SK-N-SH (cell line): Measurements from ENCODE around the gene CINP. TPM values are rescaled to one million over a fixed set of nuclear protein-coding genes. Genes with fewer than 3 reads are reported as not detected.

Experiments used
- CTCF ChIA-PET: fragments of 300-600, 350-600 bp; formaldehyde crosslinking; extraction: SDS; loops from one replicate; lab custom pipeline; 2021; lab: Yijun Ruan, JAX
- POLR2A ChIA-PET: fragments of 350-600 bp; sonication (Branson Sonifier 250); formaldehyde crosslinking; extraction: SDS; loops from one replicate; lab custom pipeline; 2020; ENCODE audit warnings: antibody characterized with exemption, inconsistent platforms; lab: Yijun Ruan, JAX
- DNase-seq: peaks from one replicate; pipeline ENCODE4 v3.0.0; 2012
- H2AFZ ChIP-seq: fragments of 200-600 bp; sonication (generic); 2 replicates; pipeline ENCODE4 v1.8.1; 2016; ENCODE audit warnings: antibody characterized with exemption, mild to moderate bottlenecking, low read depth
- H3F3A ChIP-seq: fragments of 200-600 bp; sonication (generic); replicated peaks from 2 replicates; pipeline ENCODE3; 2016; ENCODE audit warnings: antibody characterized with exemption, mild to moderate bottlenecking; ENCODE audit not compliant: insufficient read depth
- H3K27ac ChIP-seq, 2 experiments: fragments of 200-500 bp in 1 of 2; fragments of 200-600 bp in 1 of 2; sonication (Bioruptor generic) in 1 of 2; sonication (generic), shearing (Covaris generic) in 1 of 2; 2 replicates each; pipeline versions ENCODE4 v1.5.1 to v1.6.1; 2014 to 2016; ENCODE audit warnings: low read depth in 2 of 2, inconsistent platforms in 1 of 2, low read length in 1 of 2, mild to moderate bottlenecking in 1 of 2, mixed read lengths in 1 of 2
- H3K27me3 ChIP-seq: fragments of 200-600 bp; sonication (generic), shearing (Covaris generic); 2 replicates; pipeline ENCODE4 v1.6.1; 2016; ENCODE audit warnings: mixed run types; ENCODE audit not compliant: insufficient read depth
- H3K36me3 ChIP-seq, 2 experiments: fragments of 200-500 bp in 1 of 2; fragments of 200-600 bp in 1 of 2; sonication (Bioruptor generic) in 1 of 2; sonication (generic) in 1 of 2; replicated peaks in 1 of 2; 2 replicates each; pipeline versions ENCODE3 to v1.5.1; 2014 to 2016; ENCODE audit warnings: low read length in 1 of 2, mild to moderate bottlenecking in 1 of 2; ENCODE audit not compliant: insufficient read depth in 2 of 2, control insufficient read depth in 1 of 2
- H3K4me1 ChIP-seq, 2 experiments: fragments of 200-500 bp in 1 of 2; fragments of 200-600 bp in 1 of 2; sonication (Bioruptor generic) in 1 of 2; sonication (generic), shearing (Covaris generic) in 1 of 2; 2 replicates each; pipeline versions ENCODE4 v1.5.1 to v1.6.1; 2014 to 2016; ENCODE audit warnings: low read depth in 1 of 2, low read length in 1 of 2, mixed run types in 1 of 2; ENCODE audit not compliant: insufficient read depth in 2 of 2, control insufficient read depth in 1 of 2
- H3K4me2 ChIP-seq: fragments of 200-600 bp; sonication (generic), shearing (Covaris generic); 2 replicates; pipeline ENCODE4 v1.6.1; 2017; ENCODE audit warnings: mixed run types
- H3K4me3 ChIP-seq, 2 experiments: fragments of 200-500 bp in 1 of 2; fragments of 200-600 bp in 1 of 2; sonication (Bioruptor generic) in 1 of 2; sonication (generic), shearing (Covaris generic) in 1 of 2; 2 replicates each; pipeline versions ENCODE4 v1.5.1 to v1.8.1; 2014 to 2016; ENCODE audit warnings: low read depth in 2 of 2, inconsistent platforms in 1 of 2, low read length in 1 of 2, mild to moderate bottlenecking in 1 of 2, mixed read lengths in 1 of 2, moderate library complexity in 1 of 2
- H3K79me2 ChIP-seq: fragments of 200-600 bp; sonication (generic); 2 replicates; pipeline ENCODE4 v1.8.1; 2017; ENCODE audit warnings: mild to moderate bottlenecking; ENCODE audit not compliant: insufficient read depth
- H3K9ac ChIP-seq: fragments of 200-600 bp; sonication (generic); 2 replicates; pipeline ENCODE4 v1.6.1; 2017; ENCODE audit warnings: mixed run types
- H3K9me2 ChIP-seq: fragments of 200-600 bp; sonication (generic); 2 replicates; pipeline ENCODE4 v1.6.1; 2017; ENCODE audit warnings: mixed run types
- H3K9me3 ChIP-seq: fragments of 200-600 bp; sonication (generic); 2 replicates; pipeline ENCODE4 v1.6.1; 2017; ENCODE audit warnings: mixed run types, mild to moderate bottlenecking, moderate library complexity
- H4K20me1 ChIP-seq: fragments of 200-600 bp; sonication (generic); 2 replicates; pipeline ENCODE4 v1.6.1; 2017; ENCODE audit warnings: mild to moderate bottlenecking, mixed run types; ENCODE audit not compliant: insufficient read depth
- CHD2 ChIP-seq: fragments of 150-350 bp; IDR thresholded peaks from 2 replicates; pipeline ENCODE4 v1.6.1; 2018; ENCODE audit warnings: low read length; ENCODE audit not compliant: partially characterized antibody
- ELF1 ChIP-seq: IDR thresholded peaks from 2 replicates; pipeline ENCODE4 v1.4.0; 2012
- EP300 ChIP-seq, 2 experiments: IDR thresholded peaks; 2 replicates each; pipeline versions ENCODE4 v1.4.0 to v1.6.1; 2012; ENCODE audit warnings: borderline replicate concordance in 1 of 2, low read depth in 1 of 2, low read length in 1 of 2
- EZH2phosphoT487 ChIP-seq: fragments of 200-600 bp; sonication (generic); IDR thresholded peaks from 2 replicates; pipeline ENCODE4 v1.6.1; 2017; ENCODE audit warnings: low read depth, mixed run types, mild to moderate bottlenecking, antibody characterized with exemption, moderate library complexity, borderline replicate concordance
- FOXJ3 ChIP-seq: sonication (generic); formaldehyde crosslinking; IDR thresholded peaks from 2 replicates; pipeline ENCODE4 v1.5.1; 2020; ENCODE audit warnings: mild to moderate bottlenecking, missing genetic modification reagents
- FOXM1 ChIP-seq: IDR thresholded peaks from 2 replicates; pipeline ENCODE4 v1.4.0; 2012; ENCODE audit warnings: low read depth, mild to moderate bottlenecking
- GATA2 ChIP-seq: sonication (generic); formaldehyde crosslinking; IDR thresholded peaks from 2 replicates; pipeline ENCODE4 v1.5.0; 2020; ENCODE audit warnings: mild to moderate bottlenecking, missing genetic modification reagents
- JUND ChIP-seq: IDR thresholded peaks from 2 replicates; pipeline ENCODE4 v1.4.0; 2012
- MAX ChIP-seq: IDR thresholded peaks from 2 replicates; pipeline ENCODE4 v1.4.0; 2012; ENCODE audit warnings: low read depth
- MEF2A ChIP-seq: IDR thresholded peaks from 2 replicates; pipeline ENCODE4 v1.4.0; 2012; ENCODE audit warnings: low read depth, borderline replicate concordance
- NRF1 ChIP-seq: IDR thresholded peaks from 2 replicates; pipeline ENCODE4 v1.6.1; 2012; ENCODE audit warnings: low read depth, mild to moderate bottlenecking, low read length
- REST ChIP-seq: IDR thresholded peaks from 2 replicates; pipeline ENCODE4 v1.6.1; 2012; ENCODE audit warnings: mild to moderate bottlenecking, low read depth, low read length, moderate library complexity
- RXRA ChIP-seq: IDR thresholded peaks from 2 replicates; pipeline ENCODE4 v1.4.0; 2012; ENCODE audit warnings: low read depth, mild to moderate bottlenecking, borderline replicate concordance
- SIN3A ChIP-seq: IDR thresholded peaks from 2 replicates; pipeline ENCODE4 v1.6.1; 2012; ENCODE audit warnings: low read depth, mild to moderate bottlenecking, low read length, moderate library complexity, borderline replicate concordance
- SMC3 ChIP-seq: IDR thresholded peaks from 2 replicates; pipeline ENCODE4 v1.6.1; 2012; ENCODE audit warnings: low read depth, low read length, improper control_type of control experiment
- TAF1 ChIP-seq: IDR thresholded peaks from 2 replicates; pipeline ENCODE4 v1.6.1; 2012; ENCODE audit warnings: low read depth, mild to moderate bottlenecking, low read length, moderate library complexity, borderline replicate concordance
- TCF12 ChIP-seq: IDR thresholded peaks from 2 replicates; pipeline ENCODE4 v1.4.0; 2012
- USF1 ChIP-seq: IDR thresholded peaks from 2 replicates; pipeline ENCODE4 v1.4.0; 2012; ENCODE audit warnings: low read depth, borderline replicate concordance
- YY1 ChIP-seq: IDR thresholded peaks from 2 replicates; pipeline ENCODE4 v1.4.0; 2012; ENCODE audit warnings: low read depth, mild to moderate bottlenecking
- ZBTB33 ChIP-seq: IDR thresholded peaks from 2 replicates; pipeline ENCODE4 v1.4.0; 2012; ENCODE audit warnings: low read depth, borderline replicate concordance
- WGBS: methylation state at CpG from one replicate; pipeline ENCODE4 v1.1.6; 2017; ENCODE audit warnings: low lambda C conversion rate; 5-methylcytosine and 5-hydroxymethylcytosine counted together
- polyA plus RNA-seq, 3 experiments: library from polyadenylated mRNA; depleted of rRNA; stranded (reverse); fragments of >200 nt; gene quantifications; 2 replicates each; pipeline ENCODE4 v1.2.3, GENCODE V29; 2012

CINP gene
- polyA plus RNA-seq, 1 of the 3 experiments (the other 2 are of a cell fraction) = 50.4 TPM

- H3K9me2 ChIP-seq = no peaks in the 10 kb centered on the region
- peaks cover 0 to 2% of the 10 kb centered on the region in 2 experiments; a peak in 1 of 4 replicates for H3K4me1 ChIP-seq
- H3K79me2 ChIP-seq = peaks cover 6% of the 10 kb centered on the region; the same call in 1 of the 2 replicates
- ChIA-PET POLR2A (no interaction called here), CTCF (interaction anchor here (0.6 kb wide), 1 partner anchor 249 kb away, joined by 3 read pairs; no protein-coding TSS in a partner anchor)
- H2AFZ ChIP-seq = no peak overlapping the region
- TF ChIP-seq EP300 (IDR thresholded peaks at IDR 0.05; ENCODE audit: borderline replicate concordance in 1 of 2, low read depth in 1 of 2, low read length in 1 of 2) (no peak), RXRA (no peak), USF1 (no peak), YY1 (no peak), CHD2 (no peak), SMC3 (no peak)
- no peaks in the 10 kb centered on the region for H3K27me3 ChIP-seq
- no peak overlapping the region for H3K9ac ChIP-seq
- peaks cover 5% of the 10 kb centered on the region for H3F3A ChIP-seq
- H3K4me2 ChIP-seq = no peak overlapping the region
- peaks cover 8 to 11% of the 10 kb centered on the region in 2 experiments for H3K36me3 ChIP-seq
- WGBS = 93% methylated on average over 14 of the region's 14 CpGs
- H3K4me3 ChIP-seq = no peak overlapping the region
- H3K27ac ChIP-seq = no peak overlapping the region
- no peak for DNase-seq
- H3K9me3 ChIP-seq = no peaks in the 10 kb centered on the region
- no peaks in the 10 kb centered on the region for H4K20me1 ChIP-seq
Observed at GRCh38 chr14:102326583-102326982, 36.1 kb downstream of the CINP start.

- DNase-seq = no peak
- H3K9me2 ChIP-seq = no peaks in the 10 kb centered on the region
- H3K36me3 ChIP-seq = peaks cover 7 to 11% of the 10 kb centered on the region in 2 experiments
- H3K4me3 ChIP-seq = no peak overlapping the region
- 85% methylated on average over 6 of the region's 9 CpGs for WGBS
- no peaks in the 10 kb centered on the region for H3K27me3 ChIP-seq
- POLR2A ChIA-PET = no interaction called here
- no peaks in the 10 kb centered on the region for H3K9me3 ChIP-seq
- no peak overlapping the region for H3K9ac ChIP-seq
- peaks cover 9% of the 10 kb centered on the region for H3K79me2 ChIP-seq
- no peaks in the 10 kb centered on the region for H4K20me1 ChIP-seq
- H3F3A ChIP-seq = peaks cover 5% of the 10 kb centered on the region
- H3K27ac ChIP-seq = no peak overlapping the region
- H3K4me1 ChIP-seq = peaks cover 0 to 5% of the 10 kb centered on the region in 2 experiments; a peak in 1 of 4 replicates
- no peak overlapping the region for H2AFZ ChIP-seq
- CTCF ChIA-PET = interaction anchor here (0.6 to 1.4 kb wide), 2 partner anchors 16 to 248 kb away, joined by 3 read pairs; no protein-coding TSS in a partner anchor
- no peak overlapping the region for H3K4me2 ChIP-seq
- TF ChIP-seq JUND = no peak
- no peak for TF ChIP-seq EP300 (IDR thresholded peaks at IDR 0.05; ENCODE audit: borderline replicate concordance in 1 of 2, low read depth in 1 of 2, low read length in 1 of 2)
- no peak for TF ChIP-seq FOXJ3 (CRISPR knock-in tag)
- TF ChIP-seq REST = no peak
- TF ChIP-seq SMC3 = no peak
- no peak for TF ChIP-seq USF1
- TF ChIP-seq EZH2phosphoT487 = no peak
- TF ChIP-seq SIN3A = no peak
- TF ChIP-seq ELF1 = no peak
- TF ChIP-seq GATA2 (CRISPR knock-in tag) = no peak
- TF ChIP-seq FOXM1 = no peak
- TF ChIP-seq MEF2A = no peak
- no peak for TF ChIP-seq ZBTB33
- no peak for TF ChIP-seq CHD2
- no peak for TF ChIP-seq TAF1
- TF ChIP-seq NRF1 = no peak
- TF ChIP-seq TCF12 = no peak
- no peak for TF ChIP-seq MAX
Observed at GRCh38 chr14:102325791-102326345, 36.8 kb downstream of the CINP start.
